ENCODE results near the gene SP7.
"Not testable (repeated sequence)": the region's sequence is repeated elsewhere in the genome, so short reads cannot be mapped to it uniquely, and the experiment has no call there.

The SP7 gene

DNA sequence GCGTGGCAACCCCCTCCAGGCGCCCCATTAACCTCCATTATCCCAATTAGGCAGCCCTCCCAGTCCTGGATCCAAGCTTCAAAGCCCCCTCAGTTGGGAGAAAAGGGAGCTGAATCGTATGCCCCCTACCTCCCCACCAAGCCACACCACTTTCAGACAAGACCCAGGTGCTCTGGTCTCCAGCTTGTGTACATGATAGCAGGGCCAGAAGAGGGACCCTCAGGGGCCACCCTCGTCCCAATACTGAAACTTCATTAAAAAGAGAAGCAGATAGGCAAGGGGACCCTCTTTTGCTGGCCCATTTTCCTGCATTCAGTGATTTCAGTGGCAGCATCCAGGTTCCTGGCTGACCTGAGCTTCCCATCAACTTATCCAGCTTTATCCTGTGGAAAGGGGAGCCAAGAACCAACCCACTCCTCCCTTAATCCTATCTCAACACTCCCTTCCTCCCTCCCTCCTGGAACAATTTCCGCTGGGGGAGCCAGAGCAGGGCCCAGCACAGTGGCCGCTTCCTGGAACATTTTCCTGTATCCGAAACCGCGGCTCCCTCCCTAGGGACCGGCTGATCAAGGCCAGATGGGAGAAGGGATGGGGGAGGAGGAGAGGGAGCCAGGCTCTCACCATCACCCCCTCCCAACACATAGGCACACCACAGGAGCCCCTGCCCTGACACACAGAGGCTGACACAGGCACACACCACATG, 9.5 kb upstream of the SP7 start:
- DNase-seq: no peak

DNA sequence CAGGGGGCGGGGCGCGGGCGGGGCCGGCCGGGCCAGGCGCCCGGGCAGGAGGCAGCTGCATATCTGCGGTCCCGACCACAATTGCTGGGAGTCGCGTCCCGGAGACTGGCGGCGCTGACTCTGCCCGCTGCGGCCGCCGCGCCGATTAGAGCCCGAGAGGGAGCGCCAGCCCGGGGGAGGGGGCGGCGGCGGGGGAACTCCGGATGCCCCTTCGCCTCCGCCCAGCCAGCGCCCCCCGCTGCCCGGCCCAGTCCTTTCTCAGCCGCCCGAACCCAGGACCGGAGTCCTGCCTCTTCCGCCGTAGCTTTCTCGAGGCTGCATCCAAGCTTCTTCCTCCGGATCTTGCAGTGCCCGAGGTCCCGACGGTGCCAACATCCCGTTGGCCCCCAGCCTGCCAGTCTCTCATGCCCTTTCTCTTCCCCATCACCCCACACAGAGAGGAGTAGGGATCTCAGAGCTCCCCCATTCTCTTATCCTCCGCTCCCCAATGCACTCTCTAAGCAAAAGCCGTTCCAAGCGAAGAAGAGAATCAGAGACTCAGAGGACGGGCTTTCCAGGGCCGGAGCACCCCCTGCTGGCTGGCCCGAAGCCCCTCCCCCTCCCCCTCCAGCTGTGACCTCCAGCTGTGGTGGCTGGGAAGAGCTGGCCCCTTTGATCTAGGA, 8.8 kb upstream of the SP7 start:
- DNase-seq: peak; percentile 63

- DNase-seq: no peak
These were observed 8.3 kb upstream of the SP7 start for GRCh38 chr12:53344487-53344823.

- DNase-seq: no peak
These were observed 7.8 kb upstream of the SP7 start for GRCh38 chr12:53343969-53344368.

DNA sequence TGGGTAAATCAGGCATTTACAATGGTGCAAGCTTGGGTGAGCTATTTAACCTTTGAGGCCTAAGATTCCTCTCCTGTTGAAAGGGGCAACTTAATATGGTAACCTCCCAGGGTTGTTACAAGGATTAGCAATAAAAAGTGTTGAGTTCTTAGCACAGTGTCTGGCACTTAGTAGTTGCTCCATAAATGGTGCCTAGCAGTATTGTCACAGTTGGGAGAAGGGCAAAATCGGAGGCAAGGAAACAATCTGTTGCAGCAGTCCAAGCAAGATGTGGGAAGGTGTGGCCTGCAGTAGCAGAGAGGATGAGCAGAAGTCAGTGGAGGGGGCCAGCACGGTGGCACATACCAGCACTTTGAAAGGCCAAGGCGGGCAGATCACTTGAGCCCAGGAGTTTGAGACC, 7.3 kb upstream of the SP7 start:
- no peak for DNase-seq

DNA sequence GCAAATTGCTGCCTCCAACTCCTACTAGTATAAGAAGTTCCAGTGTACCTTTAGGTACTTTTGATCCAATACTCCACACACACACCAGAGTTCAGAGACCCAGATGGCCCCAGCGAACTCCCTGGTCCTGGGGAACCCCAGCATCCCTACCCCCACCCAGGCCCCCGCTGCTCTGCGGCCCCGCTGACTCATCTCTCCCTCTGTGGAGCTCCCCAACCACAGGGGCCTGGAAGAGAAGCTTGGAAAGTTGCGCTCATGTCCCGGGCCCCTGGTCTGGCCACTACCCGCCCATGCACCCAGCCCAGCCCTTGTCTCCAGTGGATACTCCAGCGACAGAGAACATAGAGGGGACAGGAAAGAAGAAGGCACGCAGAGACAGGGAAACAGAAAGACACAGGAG, 4.2 kb upstream of the SP7 start:
- no peak for DNase-seq

- DNase-seq: no peak
These were observed 2.8 kb upstream of the SP7 start for GRCh38 chr12:53338916-53339315.

DNA sequence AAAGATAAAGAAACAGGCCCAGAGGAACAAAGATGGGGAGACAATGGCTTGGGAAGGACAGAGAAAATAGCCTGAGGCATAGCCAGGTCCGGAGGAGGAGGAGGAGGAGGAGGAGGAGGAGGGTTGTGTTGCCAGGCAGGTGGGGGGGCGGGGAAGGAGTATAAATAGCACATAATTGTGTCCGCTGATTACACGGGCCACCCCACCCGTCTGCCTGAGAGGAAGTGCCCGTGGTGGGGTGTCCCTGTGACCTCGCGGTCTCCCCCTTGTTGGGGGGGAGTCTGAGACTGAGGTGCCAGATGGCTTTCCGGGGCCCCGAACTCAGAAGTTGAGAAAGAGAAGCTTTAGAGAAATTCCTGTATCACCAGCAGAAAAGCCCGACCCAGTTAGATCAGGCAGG, 1.9 kb upstream of the SP7 start:
- DNase-seq: no peak

GRCh38 chr12:53334822-53335221, 1.3 kb downstream of the SP7 start:
- no peak for DNase-seq

GRCh38 chr12:53333845-53334244, 2.3 kb downstream of the SP7 start:
- no peak for DNase-seq

- no peak for DNase-seq
These were observed 2.9 kb downstream of the SP7 start for GRCh38 chr12:53333289-53333688.

DNA sequence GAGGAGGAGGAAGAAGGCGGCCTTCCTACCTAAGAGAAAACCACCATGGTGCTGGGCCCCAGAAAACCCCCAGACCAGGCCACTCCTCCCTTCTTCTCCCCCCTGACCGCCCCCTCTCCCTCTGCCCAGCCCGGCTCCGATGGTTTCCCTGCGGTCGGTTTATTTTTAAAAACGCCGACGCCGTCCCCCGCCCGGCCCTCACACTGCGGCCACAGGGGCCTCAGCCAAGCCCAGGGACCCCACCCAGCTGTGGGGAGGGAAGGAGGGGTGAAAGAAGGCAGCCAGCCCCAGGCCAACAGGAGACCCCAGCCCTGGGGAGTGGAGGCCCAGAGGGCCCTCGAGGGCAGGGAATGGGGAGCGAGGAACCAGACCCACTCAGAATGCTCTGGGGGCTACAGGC, 3.4 kb downstream of the SP7 start:
- DNase-seq: no peak

- not testable (repeated sequence) for DNase-seq
These were observed 3.8 kb downstream of the SP7 start for GRCh38 chr12:53332339-53332738.

DNA sequence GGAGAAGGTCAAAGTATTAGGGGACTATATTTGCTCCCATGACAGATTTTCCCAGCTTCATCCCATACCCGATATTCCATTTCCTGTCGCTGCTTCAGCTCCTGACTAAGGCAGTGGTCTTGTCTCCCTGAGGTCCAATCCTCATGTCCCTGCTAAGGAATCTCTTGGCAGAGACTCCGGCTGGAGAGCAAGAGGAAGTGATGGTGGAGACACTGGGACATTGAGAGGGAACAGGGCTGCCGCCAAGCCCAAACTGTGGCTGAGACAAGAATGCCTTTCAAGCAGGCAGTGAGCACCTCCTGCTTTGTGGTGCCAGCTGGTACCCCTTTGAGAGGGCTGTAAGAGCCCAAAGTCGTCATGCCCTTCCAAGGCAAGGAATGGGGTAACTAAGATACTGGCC, 5.5 kb downstream of the SP7 start:
- DNase-seq: no peak

- no peak for DNase-seq
These were observed 8.1 kb downstream of the SP7 start for GRCh38 chr12:53328043-53328435.

DNA sequence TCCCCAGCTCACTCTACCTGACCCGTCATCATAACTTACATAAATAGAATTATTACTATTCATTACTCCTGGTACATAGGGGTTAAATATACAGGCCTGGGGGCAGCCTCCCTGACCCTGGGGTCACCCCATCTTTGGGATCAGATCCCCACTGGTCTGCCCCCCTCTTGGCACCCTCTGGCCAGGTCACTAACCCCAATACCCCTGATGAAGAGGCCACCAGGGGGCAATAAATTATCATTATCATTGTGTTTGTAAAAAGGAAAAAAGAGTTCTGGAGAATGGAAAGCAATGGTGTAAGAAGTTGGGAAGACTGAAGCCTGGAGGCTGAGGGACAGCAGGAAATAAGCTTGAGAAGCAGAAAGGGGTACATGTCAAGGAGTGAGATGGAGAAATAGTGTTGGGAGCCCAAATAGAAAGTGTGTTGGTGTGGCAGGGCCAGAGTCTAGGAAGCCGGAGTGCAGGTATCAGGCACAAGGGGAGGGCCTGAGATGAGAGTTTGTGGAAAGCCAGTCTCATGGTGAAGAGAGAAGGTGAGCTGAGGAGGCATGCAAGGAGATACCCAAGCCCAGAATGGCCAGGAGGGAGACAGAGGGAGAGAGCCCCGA, 8.6 kb downstream of the SP7 start:
- no peak for DNase-seq

GRCh38 chr12:53326460-53327185, 9.5 kb downstream of the SP7 start:
- no peak for DNase-seq

- no peak for DNase-seq
These were observed 10.6 kb downstream of the SP7 start for GRCh38 chr12:53325511-53326061.

DNA sequence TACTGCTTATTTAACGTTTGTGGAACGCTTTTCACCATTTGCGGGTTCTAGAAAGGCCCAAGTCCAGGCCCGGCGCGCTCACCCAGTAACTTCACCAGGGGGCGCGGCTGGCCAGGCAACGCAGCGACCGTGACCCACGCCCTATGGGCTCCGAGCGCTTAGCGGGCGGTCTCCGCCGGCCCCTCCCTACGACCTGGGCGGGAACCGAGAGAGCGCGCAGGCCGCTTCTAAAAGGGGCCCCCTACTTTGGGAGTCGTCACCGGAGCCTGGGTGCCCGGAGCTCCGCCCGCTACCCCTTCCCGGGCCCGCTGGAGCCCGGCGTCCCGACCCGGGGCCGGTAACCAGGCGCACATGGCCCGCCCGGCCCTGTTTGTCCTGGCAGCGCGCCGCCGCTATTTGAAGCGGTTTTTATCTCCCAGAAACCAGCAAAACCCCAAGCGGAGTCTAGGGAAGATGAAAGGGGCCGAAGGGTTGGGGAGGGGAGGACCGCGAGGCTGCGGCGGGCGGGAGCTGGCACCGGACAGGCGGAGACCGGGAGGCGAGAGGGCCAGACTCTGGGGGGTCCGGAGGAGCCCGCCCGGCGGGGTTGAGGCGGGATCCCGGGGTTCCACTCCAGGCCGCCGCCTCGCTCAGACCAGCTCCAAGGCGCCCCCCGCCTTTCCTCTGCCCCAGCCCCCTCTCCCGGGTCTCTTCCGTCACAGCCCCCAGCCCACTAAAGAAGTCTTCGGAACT, 11.2 kb downstream of the SP7 start:
- DNase-seq: peak; percentile 78

GRCh38 chr12:53324113-53324778, 11.9 kb downstream of the SP7 start:
- DNase-seq: peak; percentile 48

GRCh38 chr12:53320352-53321195, 15.6 kb downstream of the SP7 start:
- no peak for DNase-seq

Data from activated CD4-positive, alpha-beta T cell treated with anti-CD3 and anti-CD28 coated beads, Interleukin-2, amount 50 U/mL, for 1 hour (primary cell).